Hypothalamus (tissue), 51 donors: ENCODE measurements around the gene ITGB4.
A peak's percentile ranks its signal among the peaks of the same experiment; 100 is the strongest.

ENCODE experiments used
- DNase-seq, 51 donors: peaks; one replicate each; lab custom pipeline; 2025; lab: John Stamatoyannopoulos, UW

The ITGB4 gene

GRCh38 chr17:75730065-75730464, 8.8 kb downstream of the ITGB4 start:
- no peak for DNase-seq

- no peak for DNase-seq
Observed at GRCh38 chr17:75731086-75731715, 9.9 kb downstream of the ITGB4 start.

- DNase-seq, result no peak
Observed at GRCh38 chr17:75731716-75732498, 10.6 kb downstream of the ITGB4 start.

- DNase-seq, result no peak
Observed at GRCh38 chr17:75733471-75733870, 12.2 kb downstream of the ITGB4 start.

GRCh38 chr17:75734674-75735294, 13.5 kb downstream of the ITGB4 start:
- no peak for DNase-seq

- no peak for DNase-seq
Observed at GRCh38 chr17:75736173-75736835, 15.0 kb downstream of the ITGB4 start.

- no peak for DNase-seq
Observed at GRCh38 chr17:75737133-75737962, 16.1 kb downstream of the ITGB4 start.

GRCh38 chr17:75738218-75738802, 17.1 kb downstream of the ITGB4 start:
- DNase-seq, result peak in 25 of 51 donors; percentile 20 to 78 (median 45)

GRCh38 chr17:75739174-75739573, 17.9 kb downstream of the ITGB4 start:
- DNase-seq, result no peak

GRCh38 chr17:75739801-75740200, 18.5 kb downstream of the ITGB4 start:
- no peak for DNase-seq

- DNase-seq, result no peak
Observed at GRCh38 chr17:75740215-75740614, 19.0 kb downstream of the ITGB4 start.

- no peak for DNase-seq
Observed at GRCh38 chr17:75740631-75741077, 19.4 kb downstream of the ITGB4 start.

- DNase-seq, result no peak
Observed at GRCh38 chr17:75742337-75742736, 21.1 kb downstream of the ITGB4 start.

GRCh38 chr17:75743625-75744206, 22.5 kb downstream of the ITGB4 start:
- no peak for DNase-seq

GRCh38 chr17:75748706-75749105, 27.4 kb downstream of the ITGB4 start:
- no peak for DNase-seq

- DNase-seq, result peak; percentile 21 to 96 (median 73)
Observed at GRCh38 chr17:75749545-75750389, 28.5 kb downstream of the ITGB4 start.

GRCh38 chr17:75750661-75751423, 29.6 kb downstream of the ITGB4 start:
- DNase-seq, result no peak
